SH-SY5Y (cell line): ENCODE measurements around the gene SOX10.

ENCODE experiments used
- GATA2 ChIP-seq: IDR thresholded peaks from 2 replicates; pipeline ENCODE4 v1.6.1; 2011; ENCODE audit warnings: mild to moderate bottlenecking, low read depth, low read length
- GATA3 ChIP-seq: IDR thresholded peaks from 2 replicates; pipeline ENCODE4 v1.6.1; 2011; ENCODE audit warnings: low read depth, mild to moderate bottlenecking, low read length, moderate library complexity

- TF ChIP-seq GATA2 (no peak), GATA3 (no peak)
These were observed 11.1 kb upstream of the SOX10 start for GRCh38 chr22:37995460-37995859.
